ENCODE results near the gene FUNDC1. TPM values are rescaled to one million over a fixed set of nuclear protein-coding genes. Genes with fewer than 3 reads are reported as not detected.

The FUNDC1 gene
- total RNA-seq, 1 experiment from 2014 or later, result 25.1 TPM

GRCh38 chrX:44484607-44485146 lies 58.0 kb downstream of the FUNDC1 start:
- in situ Hi-C loops (cut with HindIII; ENCODE audit: low sequenced_read_pairs), result no loop called here
- no peak for DNase-seq (ENCODE audit: low spot score)

GRCh38 chrX:44483965-44484606 lies 58.6 kb downstream of the FUNDC1 start:
- in situ Hi-C loops (cut with HindIII; ENCODE audit: low sequenced_read_pairs), result no loop called here
- no peak for DNase-seq (ENCODE audit: low spot score)

- in situ Hi-C loops (cut with HindIII; ENCODE audit: low sequenced_read_pairs), result no loop called here
- DNase-seq (ENCODE audit: low spot score), result no peak
These were observed 60.1 kb downstream of the FUNDC1 start for GRCh38 chrX:44482575-44482974.

- in situ Hi-C loops (cut with HindIII; ENCODE audit: low sequenced_read_pairs), result no loop called here
- no peak for DNase-seq (ENCODE audit: low spot score)
These were observed 62.1 kb downstream of the FUNDC1 start for GRCh38 chrX:44480591-44480990.

GRCh38 chrX:44474410-44474809 lies 68.2 kb downstream of the FUNDC1 start:
- no peak for DNase-seq (ENCODE audit: low spot score)
- in situ Hi-C loops (cut with HindIII; ENCODE audit: low sequenced_read_pairs), result no loop called here

Other genes starting within 250 kb of the FUNDC1 start
- not detected in 2 replicates for gene EFHC2, start 199.2 kb downstream of the FUNDC1 start, total RNA-seq (2014; rRNA removed; shearing (Covaris generic))

All from G401 (cell line).